HCT116 (cell line): ENCODE data around the gene PPM1E. TPM values are rescaled to one million over a fixed set of nuclear protein-coding genes. Genes with fewer than 3 reads are reported as not detected.

Source experiments
- ATAC-seq: fragments of 200-7000 bp; cut with Tn5 transposase; 2 replicates; pipeline ENCODE4 v1.9.1; 2020; ENCODE audit warnings: mild to moderate bottlenecking, moderate library complexity
- BruUV-seq: library from RNA; stranded (reverse); fragments of 400-500 nt; replicated peaks from 2 replicates; lab custom pipeline; 2021; lab: Mats Ljungman, UMichigan
- CTCF ChIA-PET: fragments of 300-600 bp; sonication (Branson Sonifier 250); formaldehyde crosslinking; loops from one replicate; lab custom pipeline; 2021; ENCODE audit warnings: antibody characterized with exemption; lab: Charles Lee
- POLR2A ChIA-PET: fragments of 300-600, 350-600 bp; sonication (Branson Sonifier 250); formaldehyde crosslinking; loops from one replicate; lab custom pipeline; 2021; ENCODE audit warnings: antibody characterized with exemption; lab: Charles Lee
- RAD21 ChIA-PET, 2 experiments: fragments of 300-600 bp; sonication (Branson Sonifier 250); formaldehyde crosslinking; loops; one replicate each; lab custom pipeline; 2023; ENCODE audit warnings: low total read pairs in 2 of 2; ENCODE audit not compliant: uncharacterized antibody in 2 of 2, unreplicated experiment in 2 of 2, low non-redundant PET in 1 of 2; lab: Charles Lee
- DNase-seq: peaks from one replicate; pipeline ENCODE4 v3.0.0-alpha.2; 2010; ENCODE audit warnings: low read depth, low spot score
- H2AFZ ChIP-seq: fragments of 200-600 bp; shearing (Covaris generic), sonication (generic); 2 replicates; pipeline ENCODE4 v1.6.1; 2017; ENCODE audit warnings: low read depth, mixed run types, mixed read lengths, antibody characterized with exemption, low read length; ENCODE audit not compliant: poor library complexity, severe bottlenecking
- H3K27ac ChIP-seq: 2 replicates; pipeline ENCODE4 v1.5.1; 2012; ENCODE audit warnings: low read depth, low read length
- H3K27me3 ChIP-seq: fragments of 200-600 bp; sonication (generic); 2 replicates; pipeline ENCODE4 v1.6.1; 2016; ENCODE audit warnings: mixed run types, low read length, mixed read lengths; ENCODE audit not compliant: insufficient read depth
- H3K36me3 ChIP-seq, 2 experiments: fragments of 200-500 bp in 1 of 2; fragments of 200-600 bp in 1 of 2; sonication (Bioruptor generic) in 1 of 2; sonication (generic) in 1 of 2; 2 replicates each; pipeline versions ENCODE4 v1.5.1 to v1.6.1; 2014 to 2016; ENCODE audit warnings: low read length in 2 of 2, inconsistent platforms in 1 of 2, mixed read lengths in 1 of 2, mixed run types in 1 of 2; ENCODE audit not compliant: insufficient read depth in 2 of 2, control insufficient read depth in 1 of 2
- H3K4me1 ChIP-seq, 2 experiments: fragments of 200-600 bp in 1 of 2; sonication (generic) in 1 of 2; 2 replicates each; pipeline versions ENCODE4 v1.5.1 to v1.6.1; 2012 to 2017; ENCODE audit warnings: low read length in 2 of 2, inconsistent platforms in 1 of 2, mild to moderate bottlenecking in 1 of 2, mixed read lengths in 1 of 2, mixed run types in 1 of 2, moderate library complexity in 1 of 2; ENCODE audit not compliant: insufficient read depth in 2 of 2, control insufficient read depth in 1 of 2
- H3K4me2 ChIP-seq: fragments of 200-600 bp; sonication (generic); 2 replicates; pipeline ENCODE4 v1.6.1; 2017; ENCODE audit warnings: mixed run types, low read length, mixed read lengths
- H3K4me3 ChIP-seq, 2 experiments: fragments of 200-600 bp in 1 of 2; sonication (generic) in 1 of 2; replicated peaks in 1 of 2; 2 replicates each; pipeline ENCODE4 v1.5.1; 2011 to 2016; ENCODE audit warnings: low read length in 2 of 2, control low read depth in 1 of 2, low read depth in 1 of 2, mild to moderate bottlenecking in 1 of 2, mixed read lengths in 1 of 2, mixed run types in 1 of 2
- H3K79me2 ChIP-seq: fragments of 200-600 bp; sonication (generic); 2 replicates; pipeline ENCODE4 v1.6.1; 2017; ENCODE audit warnings: mild to moderate bottlenecking, mixed run types, low read length, moderate library complexity, mixed read lengths; ENCODE audit not compliant: insufficient read depth
- H3K9ac ChIP-seq: fragments of 200-600 bp; sonication (generic); 2 replicates; pipeline ENCODE4 v1.6.1; 2016; ENCODE audit warnings: low read length, mixed read lengths
- H3K9me2 ChIP-seq: fragments of 200-600 bp; sonication (generic), shearing (Covaris generic); 2 replicates; pipeline ENCODE4 v1.6.1; 2017; ENCODE audit warnings: mixed run types, mild to moderate bottlenecking, moderate library complexity; ENCODE audit not compliant: insufficient read depth
- H3K9me3 ChIP-seq, 2 experiments: fragments of 200-500 bp in 1 of 2; fragments of 200-600 bp in 1 of 2; sonication (Bioruptor generic) in 1 of 2; sonication (generic) in 1 of 2; 2 replicates each; pipeline ENCODE4 v1.6.1; 2014 to 2017; ENCODE audit warnings: low read length in 2 of 2, mixed read lengths in 2 of 2, inconsistent platforms in 1 of 2, low read depth in 1 of 2, mild to moderate bottlenecking in 1 of 2, mixed run types in 1 of 2, moderate library complexity in 1 of 2; ENCODE audit not compliant: control insufficient read depth in 1 of 2, insufficient read depth in 1 of 2
- H4K20me1 ChIP-seq: fragments of 200-600 bp; sonication (generic), shearing (Covaris generic); 2 replicates; pipeline ENCODE4 v1.6.1; 2017; ENCODE audit warnings: mixed run types, mild to moderate bottlenecking, moderate library complexity; ENCODE audit not compliant: insufficient read depth
- CBX3 ChIP-seq: IDR thresholded peaks from 2 replicates; pipeline ENCODE4 v1.6.1; 2012; ENCODE audit warnings: low read depth
- EZH2 ChIP-seq: fragments of 200-600 bp; sonication (generic); IDR thresholded peaks from 2 replicates; pipeline ENCODE4 v1.6.1; 2017; ENCODE audit warnings: antibody characterized with exemption, mixed run types
- FOSL1 ChIP-seq: IDR thresholded peaks from 2 replicates; pipeline ENCODE4 v1.6.1; 2012; ENCODE audit warnings: low read depth
- JUND ChIP-seq: IDR thresholded peaks from 2 replicates; pipeline ENCODE4 v1.6.1; 2012
- POLR2A ChIP-seq: IDR thresholded peaks from 2 replicates; pipeline ENCODE4 v1.7.0; 2011; ENCODE audit warnings: borderline replicate concordance; ENCODE audit not compliant: insufficient read depth, insufficient read length; ENCODE audit errors: extremely low read depth
- SIN3A ChIP-seq: IDR thresholded peaks from 2 replicates; pipeline ENCODE4 v1.6.1; 2012; ENCODE audit warnings: low read depth
- SP1 ChIP-seq: IDR thresholded peaks from 2 replicates; pipeline ENCODE4 v1.6.1; 2012; ENCODE audit warnings: low read depth
- SRF ChIP-seq: IDR thresholded peaks from 2 replicates; pipeline ENCODE4 v1.6.1; 2012; ENCODE audit warnings: low read depth
- TCF7L2 ChIP-seq: IDR thresholded peaks from 2 replicates; pipeline ENCODE4 v1.7.0; 2011; ENCODE audit warnings: borderline replicate concordance, inconsistent platforms; ENCODE audit not compliant: insufficient read depth, insufficient read length; ENCODE audit errors: extremely low read depth
- YY1 ChIP-seq: IDR thresholded peaks from 2 replicates; pipeline ENCODE4 v1.6.1; 2011; ENCODE audit warnings: low read length, low read depth, moderate library complexity, mild to moderate bottlenecking; ENCODE audit not compliant: insufficient replicate concordance; ENCODE audit errors: extremely low read depth
- ZFX ChIP-seq: fragments of 450-650 bp; IDR thresholded peaks from 2 replicates; pipeline ENCODE4 v1.6.1; 2017
- intact Hi-C: fragments of 100-400 bp; cut with micrococcal nuclease; formaldehyde crosslinking; loops from 2 replicates; pipeline ENCODE4 v1.10.0; 2022
- total RNA-seq: library from RNA; stranded (reverse); gene quantifications from one replicate; pipeline ENCODE4 v1.2.1, GENCODE V29; 2021; ENCODE audit not compliant: unreplicated experiment
- TF ChIP-seq, protein P1 (sequence below): IDR thresholded peaks from 2 replicates; pipeline ENCODE4 v1.6.1; 2012
- TF ChIP-seq, protein P2 (sequence below): IDR thresholded peaks from 2 replicates; pipeline ENCODE4 v1.6.1; 2011; ENCODE audit warnings: mild to moderate bottlenecking, low read length, moderate library complexity; ENCODE audit not compliant: insufficient replicate concordance; ENCODE audit errors: extremely low read depth
- TF ChIP-seq, protein P3 (sequence below), 3 experiments: fragments of 200-600 bp in 1 of 3; sonication (generic) in 1 of 3; IDR thresholded peaks in 2 of 3; conservative IDR thresholded peaks in 1 of 3; 2 replicates each; pipeline ENCODE4 v1.5.1; 2012 to 2017; ENCODE audit warnings: low read depth in 2 of 3, low read length in 2 of 3, antibody characterized with exemption in 1 of 3, borderline replicate concordance in 1 of 3, control low read depth in 1 of 3, mild to moderate bottlenecking in 1 of 3, mixed read lengths in 1 of 3, mixed run types in 1 of 3, moderate library complexity in 1 of 3; ENCODE audit not compliant: insufficient read depth in 1 of 3

PPM1E gene
- total RNA-seq, 1 experiment from 2014 or later = 0.02 TPM

DNA sequence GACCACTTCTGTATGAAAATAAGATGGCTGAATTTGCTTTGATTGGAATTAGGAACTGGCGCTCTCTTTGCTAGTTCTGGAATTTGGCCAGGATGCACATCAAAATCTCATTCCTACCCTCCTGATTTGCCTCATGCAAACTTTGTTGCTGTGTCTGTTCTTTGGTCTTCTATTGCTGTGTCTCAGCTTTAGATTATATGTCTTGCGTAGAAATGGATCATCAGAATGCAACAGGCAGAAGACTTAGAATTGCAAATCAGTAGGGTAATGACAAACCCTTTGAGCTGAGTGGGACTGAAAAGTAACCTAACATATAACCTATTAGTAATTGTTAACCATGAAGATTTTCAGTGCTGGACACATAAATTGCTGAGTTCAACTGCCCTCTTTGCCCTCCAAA, 33.0 kb upstream of the PPM1E start:
- no peak overlapping the region for H3K4me2 ChIP-seq
- BruUV-seq = no TSS peak
- DNase-seq (no peak), ATAC-seq (no peak)
- no peaks in the 10 kb centered on the region for H3K79me2 ChIP-seq
- ChIA-PET CTCF (no interaction called here), POLR2A (no interaction called here), RAD21 (no interaction called here)
- no peaks in the 10 kb centered on the region for H3K27me3 ChIP-seq
- H3K36me3 ChIP-seq = peaks cover 10 to 12% of the 10 kb centered on the region in 2 experiments; a peak in 3 of 4 replicates
- H3K27ac ChIP-seq = no peak overlapping the region
- intact Hi-C loops = no loop called here
- no peak overlapping the region for H2AFZ ChIP-seq
- no peaks in the 10 kb centered on the region for H4K20me1 ChIP-seq
- TF ChIP-seq, protein P1, sequence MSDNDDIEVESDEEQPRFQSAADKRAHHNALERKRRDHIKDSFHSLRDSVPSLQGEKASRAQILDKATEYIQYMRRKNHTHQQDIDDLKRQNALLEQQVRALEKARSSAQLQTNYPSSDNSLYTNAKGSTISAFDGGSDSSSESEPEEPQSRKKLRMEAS = no peak
- TF ChIP-seq JUND (no peak), TCF7L2 (no peak)
- H3K4me3 ChIP-seq = no peak overlapping the region
- no peaks in the 10 kb centered on the region for H3K9me2 ChIP-seq
- H3K9me3 ChIP-seq = no peaks in the 10 kb centered on the region
- no peak overlapping the region for H3K9ac ChIP-seq
- H3K4me1 ChIP-seq = no peaks in the 10 kb centered on the region

DNA sequence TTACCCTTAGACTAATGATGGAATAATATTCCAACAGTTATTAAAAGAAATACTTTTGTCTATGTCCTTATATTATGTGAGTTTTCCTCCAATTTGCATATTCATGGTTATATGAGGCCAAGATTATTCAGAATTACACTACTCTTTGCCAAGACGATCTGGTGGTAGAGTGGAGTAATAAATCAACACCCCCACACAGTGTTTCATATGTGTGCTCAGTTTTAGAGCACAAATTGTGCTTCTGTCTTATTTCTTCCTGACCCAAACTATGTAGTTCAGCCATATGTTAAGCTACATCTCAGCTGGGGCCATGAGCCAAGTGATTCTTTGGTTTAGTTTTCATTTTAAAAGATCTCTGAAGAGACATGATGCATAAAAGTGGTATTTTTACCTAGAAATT, 26.9 kb upstream of the PPM1E start:
- no peak overlapping the region for H3K4me3 ChIP-seq
- no peak overlapping the region for H3K27ac ChIP-seq
- H3K4me2 ChIP-seq = no peak overlapping the region
- no peak overlapping the region for H3K9ac ChIP-seq
- ChIA-PET POLR2A (no interaction called here), RAD21 (no interaction called here), CTCF (no interaction called here)
- no peaks in the 10 kb centered on the region for H3K9me2 ChIP-seq
- H3K4me1 ChIP-seq = no peaks in the 10 kb centered on the region
- H4K20me1 ChIP-seq = no peaks in the 10 kb centered on the region
- BruUV-seq = no TSS peak
- no peaks in the 10 kb centered on the region for H3K27me3 ChIP-seq
- intact Hi-C loops = no loop called here
- H3K79me2 ChIP-seq = no peaks in the 10 kb centered on the region
- ATAC-seq = no peak
- H2AFZ ChIP-seq = no peak overlapping the region
- DNase-seq = no peak
- no peaks in the 10 kb centered on the region for H3K9me3 ChIP-seq
- H3K36me3 ChIP-seq = peaks cover 7 to 8% of the 10 kb centered on the region in 2 experiments; a peak in 1 of 4 replicates
- no peak for TF ChIP-seq CBX3
- TF ChIP-seq ZFX = no peak
- TF ChIP-seq, protein P2, sequence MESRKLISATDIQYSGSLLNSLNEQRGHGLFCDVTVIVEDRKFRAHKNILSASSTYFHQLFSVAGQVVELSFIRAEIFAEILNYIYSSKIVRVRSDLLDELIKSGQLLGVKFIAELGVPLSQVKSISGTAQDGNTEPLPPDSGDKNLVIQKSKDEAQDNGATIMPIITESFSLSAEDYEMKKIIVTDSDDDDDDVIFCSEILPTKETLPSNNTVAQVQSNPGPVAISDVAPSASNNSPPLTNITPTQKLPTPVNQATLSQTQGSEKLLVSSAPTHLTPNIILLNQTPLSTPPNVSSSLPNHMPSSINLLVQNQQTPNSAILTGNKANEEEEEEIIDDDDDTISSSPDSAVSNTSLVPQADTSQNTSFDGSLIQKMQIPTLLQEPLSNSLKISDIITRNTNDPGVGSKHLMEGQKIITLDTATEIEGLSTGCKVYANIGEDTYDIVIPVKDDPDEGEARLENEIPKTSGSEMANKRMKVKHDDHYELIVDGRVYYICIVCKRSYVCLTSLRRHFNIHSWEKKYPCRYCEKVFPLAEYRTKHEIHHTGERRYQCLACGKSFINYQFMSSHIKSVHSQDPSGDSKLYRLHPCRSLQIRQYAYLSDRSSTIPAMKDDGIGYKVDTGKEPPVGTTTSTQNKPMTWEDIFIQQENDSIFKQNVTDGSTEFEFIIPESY = no peak
- no peak for TF ChIP-seq YY1
- no peak for TF ChIP-seq SIN3A
- no peak for TF ChIP-seq FOSL1
- TF ChIP-seq, protein P3, sequence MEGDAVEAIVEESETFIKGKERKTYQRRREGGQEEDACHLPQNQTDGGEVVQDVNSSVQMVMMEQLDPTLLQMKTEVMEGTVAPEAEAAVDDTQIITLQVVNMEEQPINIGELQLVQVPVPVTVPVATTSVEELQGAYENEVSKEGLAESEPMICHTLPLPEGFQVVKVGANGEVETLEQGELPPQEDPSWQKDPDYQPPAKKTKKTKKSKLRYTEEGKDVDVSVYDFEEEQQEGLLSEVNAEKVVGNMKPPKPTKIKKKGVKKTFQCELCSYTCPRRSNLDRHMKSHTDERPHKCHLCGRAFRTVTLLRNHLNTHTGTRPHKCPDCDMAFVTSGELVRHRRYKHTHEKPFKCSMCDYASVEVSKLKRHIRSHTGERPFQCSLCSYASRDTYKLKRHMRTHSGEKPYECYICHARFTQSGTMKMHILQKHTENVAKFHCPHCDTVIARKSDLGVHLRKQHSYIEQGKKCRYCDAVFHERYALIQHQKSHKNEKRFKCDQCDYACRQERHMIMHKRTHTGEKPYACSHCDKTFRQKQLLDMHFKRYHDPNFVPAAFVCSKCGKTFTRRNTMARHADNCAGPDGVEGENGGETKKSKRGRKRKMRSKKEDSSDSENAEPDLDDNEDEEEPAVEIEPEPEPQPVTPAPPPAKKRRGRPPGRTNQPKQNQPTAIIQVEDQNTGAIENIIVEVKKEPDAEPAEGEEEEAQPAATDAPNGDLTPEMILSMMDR (IDR thresholded peaks at IDR 0.05 in 2 of 3, conservative IDR thresholded peaks at IDR 0.05 in 1 of 3; ENCODE audit: borderline replicate concordance in 1 of 3, insufficient read depth in 1 of 3, low read depth in 2 of 3, low read length in 2 of 3) = no peak
- TF ChIP-seq, protein P1 = no peak
- no peak for TF ChIP-seq POLR2A
- TF ChIP-seq EZH2 = no peak
- no peak for TF ChIP-seq JUND
- TF ChIP-seq SRF = no peak
- TF ChIP-seq TCF7L2 = no peak
- TF ChIP-seq SP1 = no peak
